HCT116 (cell line): ENCODE measurements around the gene ZZZ3.

Experiments used
- CTCF ChIP-seq, 3 experiments: fragments of 200-600 bp in 1 of 3; sonication (generic) in 1 of 3; IDR thresholded peaks in 2 of 3; conservative IDR thresholded peaks in 1 of 3; 2 replicates each; pipeline ENCODE4 v1.5.1; 2012 to 2017; ENCODE audit warnings: low read depth in 2 of 3, low read length in 2 of 3, antibody characterized with exemption in 1 of 3, borderline replicate concordance in 1 of 3, control low read depth in 1 of 3, mild to moderate bottlenecking in 1 of 3, mixed read lengths in 1 of 3, mixed run types in 1 of 3, moderate library complexity in 1 of 3; ENCODE audit not compliant: insufficient read depth in 1 of 3
- EGR1 ChIP-seq: IDR thresholded peaks from 2 replicates; pipeline ENCODE4 v1.6.1; 2012; ENCODE audit warnings: low read depth

DNA sequence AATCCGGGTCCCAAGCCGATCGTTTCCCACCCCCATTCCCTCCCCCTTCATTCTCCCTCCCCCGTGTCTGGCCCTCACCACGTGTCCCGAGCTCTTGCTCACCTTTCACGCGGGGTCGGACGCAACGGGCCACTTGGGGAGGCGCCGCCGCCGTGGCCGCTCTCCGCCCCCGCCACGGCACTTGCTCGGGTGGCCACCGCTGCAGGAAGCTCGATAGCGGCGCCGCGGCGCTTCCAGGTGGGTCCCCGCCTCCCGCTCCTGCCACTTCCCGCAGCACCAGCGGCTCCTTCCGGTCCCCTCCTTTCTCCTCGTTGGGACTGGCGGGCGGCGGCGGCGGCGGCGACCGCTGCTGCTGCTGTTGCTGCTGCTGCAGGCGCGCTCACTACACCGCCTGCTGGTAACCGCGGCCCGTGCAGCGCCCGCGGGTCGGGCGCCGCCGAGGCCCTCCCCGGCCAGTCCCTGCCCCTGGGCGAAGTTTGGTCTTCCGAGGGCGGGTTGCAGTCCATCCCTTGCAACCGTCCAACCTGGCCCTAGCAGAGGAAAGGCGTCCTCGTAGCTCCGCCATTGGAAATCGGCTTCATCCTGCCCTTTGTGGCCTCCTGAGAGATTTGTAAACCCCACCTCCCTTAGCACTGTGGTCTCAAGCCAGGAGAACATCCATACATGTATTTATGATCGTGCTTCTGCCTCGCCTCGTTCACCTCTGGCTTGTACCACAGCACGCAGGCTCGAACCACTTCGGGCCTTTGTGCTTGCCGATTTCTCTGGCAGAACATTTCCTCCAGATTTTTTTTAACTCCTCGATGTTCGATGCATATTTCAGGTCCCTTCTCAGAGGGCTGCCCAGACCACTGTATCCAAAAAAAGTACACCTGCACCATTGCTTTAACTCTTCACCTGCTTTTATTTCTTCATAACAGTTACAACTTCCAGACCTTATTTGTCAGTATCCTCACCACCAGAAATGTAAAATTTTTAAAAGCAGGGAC is 996 bp upstream of the ZZZ3 start:
- TF ChIP-seq EGR1 = peak; percentile 81
- TF ChIP-seq CTCF (IDR thresholded peaks at IDR 0.05 in 2 of 3, conservative IDR thresholded peaks at IDR 0.05 in 1 of 3; ENCODE audit: borderline replicate concordance in 1 of 3, insufficient read depth in 1 of 3, low read depth in 2 of 3, low read length in 2 of 3) = peak; percentile 36 to 78 (median 69); a peak in 5 of 6 replicates
